Transverse colon (tissue), 4 donors: Measurements from ENCODE around the gene C10orf88. TPM values are rescaled to one million over a fixed set of nuclear protein-coding genes. Genes with fewer than 3 reads are reported as not detected.
A peak's percentile ranks its signal among the peaks of the same experiment; 100 is the strongest.

Experiments
- DNase-seq: peaks from one replicate; pipeline ENCODE4 v3.0.0-alpha.2; 2019
- H3K27ac ChIP-seq, 4 donors: fragments of 200-600 bp; sonication (generic); 2 replicates each; pipeline ENCODE4 v1.5.1; 2016 to 2018; ENCODE audit warnings: inconsistent platforms in 4 of 4
- H3K27me3 ChIP-seq: fragments of 200-600 bp; sonication (generic); 2 replicates; pipeline ENCODE4 v1.5.1; 2017; ENCODE audit warnings: inconsistent platforms
- H3K36me3 ChIP-seq, 4 donors: fragments of 200-600 bp; sonication (generic); 2 replicates each; pipeline ENCODE4 v1.5.1; 2017 to 2019; ENCODE audit warnings: inconsistent platforms in 4 of 4
- H3K4me1 ChIP-seq, 4 donors: fragments of 200-600 bp; sonication (generic); 2 replicates each; pipeline ENCODE4 v1.5.1; 2017 to 2020; ENCODE audit warnings: inconsistent platforms in 4 of 4
- H3K4me3 ChIP-seq, 4 donors: fragments of 200-600 bp; sonication (generic); 1 replicate in 1 of 4; 2 replicates in 3 of 4; pipeline versions ENCODE4 v1.5.1 to v1.6.1; 2017 to 2019; ENCODE audit warnings: inconsistent platforms in 4 of 4
- H3K9me3 ChIP-seq, 2 donors: fragments of 200-600 bp; sonication (generic); 2 replicates each; pipeline ENCODE4 v1.5.1; 2017 to 2019; ENCODE audit warnings: inconsistent platforms in 2 of 2
- EP300 ChIP-seq: sonication (generic); formaldehyde crosslinking; IDR thresholded peaks from one replicate; pipeline ENCODE4 v1.6.1; 2017; ENCODE audit warnings: antibody characterized with exemption, low read depth
- POLR2A ChIP-seq: fragments of 450-650 bp; IDR thresholded peaks from one replicate; pipeline ENCODE4 v1.6.1; 2016; ENCODE audit warnings: antibody characterized with exemption, mild to moderate bottlenecking, moderate library complexity
- POLR2AphosphoS5 ChIP-seq, 3 donors: sonication (generic); formaldehyde crosslinking; IDR thresholded peaks; one replicate each; pipeline ENCODE4 v1.6.1; 2016; ENCODE audit warnings: antibody characterized with exemption in 3 of 3
- WGBS, 2 donors: methylation state at CpG; one replicate each; pipeline ENCODE4 v1.1.5; 2018; ENCODE audit warnings: low coverage in 1 of 2; 5-methylcytosine and 5-hydroxymethylcytosine counted together
- in situ Hi-C, 4 donors: fragments of 200-750 bp; cut with MboI; loops; one replicate each; pipeline versions ENCODE4 v1.15.0 to v1.15.1; 2017; ENCODE audit warnings: low sequenced_read_pairs in 3 of 4, low pct_ligation_motif_present in 1 of 4, low pct_unique_long_range_greater_than_20kb in 1 of 4
- intact Hi-C: fragments of 100-400 bp; cut with DNase I; formaldehyde crosslinking; loops from one replicate; pipeline ENCODE4 v1.15.1; 2023; ENCODE audit warnings: low total_unique reads
- total RNA-seq, 4 donors: library from RNA; depleted of rRNA; stranded (reverse); fragments of >200 nt; gene quantifications; one replicate each; pipeline ENCODE4 v1.1.0, GENCODE V29; 2016
- TF ChIP-seq, protein P1 (sequence below), 5 experiments: fragments of 200-600 bp in 3 of 5; fragments of 450-650 bp in 2 of 5; sonication (generic) in 3 of 5; IDR thresholded peaks; 1 replicate in 2 of 5; 2 replicates in 3 of 5; pipeline ENCODE4 v1.5.1; 2016 to 2017; ENCODE audit warnings: antibody characterized with exemption in 5 of 5, inconsistent platforms in 3 of 5, mild to moderate bottlenecking in 2 of 5, moderate library complexity in 1 of 5

Gene C10orf88
- total RNA-seq, 4 donors from 2014 or later, result 4.9 to 30.8 (median 7.4) TPM

GRCh38 chr10:122954731-122955050 lies 664 bp upstream of the C10orf88 start:
- peaks cover 6 to 25% (median 9%) of the 10 kb centered on the region in 4 donors for H3K4me1 ChIP-seq
- 76% methylated on average over 13 of the region's 13 CpGs; no CpG with 5 or more reads in 1 of the 2 donors for WGBS, 2 donors
- intact Hi-C loops (no loop called here), in situ Hi-C loops (no loop called here)
- TF ChIP-seq, protein P1, sequence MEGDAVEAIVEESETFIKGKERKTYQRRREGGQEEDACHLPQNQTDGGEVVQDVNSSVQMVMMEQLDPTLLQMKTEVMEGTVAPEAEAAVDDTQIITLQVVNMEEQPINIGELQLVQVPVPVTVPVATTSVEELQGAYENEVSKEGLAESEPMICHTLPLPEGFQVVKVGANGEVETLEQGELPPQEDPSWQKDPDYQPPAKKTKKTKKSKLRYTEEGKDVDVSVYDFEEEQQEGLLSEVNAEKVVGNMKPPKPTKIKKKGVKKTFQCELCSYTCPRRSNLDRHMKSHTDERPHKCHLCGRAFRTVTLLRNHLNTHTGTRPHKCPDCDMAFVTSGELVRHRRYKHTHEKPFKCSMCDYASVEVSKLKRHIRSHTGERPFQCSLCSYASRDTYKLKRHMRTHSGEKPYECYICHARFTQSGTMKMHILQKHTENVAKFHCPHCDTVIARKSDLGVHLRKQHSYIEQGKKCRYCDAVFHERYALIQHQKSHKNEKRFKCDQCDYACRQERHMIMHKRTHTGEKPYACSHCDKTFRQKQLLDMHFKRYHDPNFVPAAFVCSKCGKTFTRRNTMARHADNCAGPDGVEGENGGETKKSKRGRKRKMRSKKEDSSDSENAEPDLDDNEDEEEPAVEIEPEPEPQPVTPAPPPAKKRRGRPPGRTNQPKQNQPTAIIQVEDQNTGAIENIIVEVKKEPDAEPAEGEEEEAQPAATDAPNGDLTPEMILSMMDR (IDR thresholded peaks at IDR 0.05), result no peak
- TF ChIP-seq POLR2AphosphoS5 (IDR thresholded peaks at IDR 0.05), result no peak
- TF ChIP-seq EP300, result no peak
- no peak for TF ChIP-seq POLR2A
- H3K27ac ChIP-seq, result no peak overlapping the region
- H3K36me3 ChIP-seq, result no peaks in the 10 kb centered on the region
- H3K4me3 ChIP-seq, result peak overlapping the region in 2 of 4 donors; percentile 76 to 94
- no peaks in the 10 kb centered on the region for H3K9me3 ChIP-seq
- no peaks in the 10 kb centered on the region for H3K27me3 ChIP-seq
- DNase-seq, result no peak

GRCh38 chr10:122949296-122949695 lies 4.7 kb downstream of the C10orf88 start:
- Histone ChIP-seq H3K4me3 (no peak overlapping the region), H3K27me3 (no peaks in the 10 kb centered on the region), H3K36me3 (peaks cover 0 to 17% (median 6%) of the 10 kb centered on the region in 4 donors), H3K9me3 (no peaks in the 10 kb centered on the region), H3K27ac (no peak overlapping the region), H3K4me1 (peaks cover 5 to 20% (median 6%) of the 10 kb centered on the region in 4 donors)
- no peak for DNase-seq
- WGBS, 2 donors, result 89 to 95% methylated on average over 3 of the region's 3 CpGs
- TF ChIP-seq EP300, result no peak
- TF ChIP-seq, protein P1 (IDR thresholded peaks at IDR 0.05), result no peak
- TF ChIP-seq POLR2A, result no peak
- intact Hi-C loops (loop anchor here (10.0 kb wide), 1 partner anchor 64 kb away; no protein-coding TSS in a partner anchor), in situ Hi-C loops (no loop called here)

GRCh38 chr10:122939856-122940543 lies 14.0 kb downstream of the C10orf88 start:
- no peak overlapping the region for H3K4me3 ChIP-seq
- no peaks in the 10 kb centered on the region for H3K27me3 ChIP-seq
- in situ Hi-C loops, result no loop called here
- DNase-seq, result no peak
- H3K4me1 ChIP-seq, result no peaks in the 10 kb centered on the region
- intact Hi-C loops, result loop anchor here (10.0 kb wide), 1 partner anchor 55 kb away; no protein-coding TSS in a partner anchor
- no peak overlapping the region for H3K27ac ChIP-seq
- 71 to 87% methylated on average over 1 of the region's 1 CpG for WGBS, 2 donors
- no peak for TF ChIP-seq POLR2A
- TF ChIP-seq POLR2AphosphoS5 (IDR thresholded peaks at IDR 0.05), result no peak
- TF ChIP-seq EP300, result no peak
- TF ChIP-seq, protein P1 (IDR thresholded peaks at IDR 0.05), result no peak
- peaks cover 0 to 17% (median 9%) of the 10 kb centered on the region in 4 donors for H3K36me3 ChIP-seq
- H3K9me3 ChIP-seq, result no peaks in the 10 kb centered on the region

GRCh38 chr10:122939133-122939855 lies 14.7 kb downstream of the C10orf88 start:
- H3K4me3 ChIP-seq, result no peak overlapping the region
- H3K27me3 ChIP-seq, result no peaks in the 10 kb centered on the region
- in situ Hi-C loops (no loop called here), intact Hi-C loops (no loop called here)
- no peak for TF ChIP-seq POLR2AphosphoS5 (IDR thresholded peaks at IDR 0.05)
- TF ChIP-seq, protein P1 (IDR thresholded peaks at IDR 0.05), result no peak
- TF ChIP-seq EP300, result no peak
- no peak for TF ChIP-seq POLR2A
- DNase-seq, result no peak
- peaks cover 0 to 17% (median 9%) of the 10 kb centered on the region in 4 donors for H3K36me3 ChIP-seq
- H3K27ac ChIP-seq, result no peak overlapping the region
- H3K9me3 ChIP-seq, result no peaks in the 10 kb centered on the region
- 97 to 100% methylated on average over 1 of the region's 1 CpG for WGBS, 2 donors
- H3K4me1 ChIP-seq, result no peaks in the 10 kb centered on the region
